ELF-1 (cell line): Measurements from ENCODE around the gene SLC15A5.

Source experiments
- DNase-seq: peaks from one replicate; pipeline ENCODE4 v3.0.0-alpha.2; 2016; ENCODE audit warnings: low read depth, low spot score

SLC15A5 gene

DNA sequence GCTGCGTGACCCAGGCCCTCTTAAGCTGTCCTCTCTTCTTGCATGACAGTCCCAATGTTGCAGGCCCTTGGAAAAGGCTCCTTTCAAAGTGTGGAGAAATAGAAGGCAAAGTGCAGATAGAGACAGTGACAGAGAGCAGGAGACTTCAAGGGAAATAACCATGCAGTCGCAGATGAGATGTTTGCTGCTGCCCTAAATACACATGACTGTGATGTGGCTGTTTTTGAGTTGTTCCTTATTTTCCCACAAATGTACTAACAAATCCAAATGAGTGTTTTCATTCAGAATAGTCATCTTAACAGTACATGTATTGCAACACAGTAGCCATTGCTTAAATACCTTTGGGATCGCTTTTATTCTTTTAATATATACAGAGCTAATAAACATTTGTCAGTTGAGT is 101.6 kb downstream of the SLC15A5 start:
- no peak for DNase-seq

DNA sequence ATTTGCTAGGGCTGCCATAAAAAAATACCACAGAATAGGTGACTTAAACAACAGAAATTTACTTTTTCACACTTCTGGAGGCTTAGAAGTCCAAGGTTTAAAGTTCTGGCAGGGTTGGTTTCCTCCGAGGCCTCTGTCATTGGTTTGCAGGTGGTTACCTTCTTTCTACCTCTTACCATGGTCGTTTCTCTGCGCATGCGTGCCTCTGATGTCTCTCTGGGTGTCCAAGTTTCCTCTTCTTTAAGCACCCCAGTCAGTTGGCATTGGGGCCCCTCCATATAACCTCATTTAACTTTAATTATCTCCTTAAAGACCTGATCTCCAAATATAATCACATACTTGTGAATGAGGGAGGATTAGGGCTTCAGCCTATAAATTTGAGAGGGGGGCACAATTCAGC is 103.2 kb downstream of the SLC15A5 start:
- DNase-seq = no peak

- no peak for DNase-seq
These were observed 106.1 kb downstream of the SLC15A5 start for GRCh38 chr12:16171348-16171747.

- no peak for DNase-seq
These were observed 109.4 kb downstream of the SLC15A5 start for GRCh38 chr12:16168078-16168477.

DNA sequence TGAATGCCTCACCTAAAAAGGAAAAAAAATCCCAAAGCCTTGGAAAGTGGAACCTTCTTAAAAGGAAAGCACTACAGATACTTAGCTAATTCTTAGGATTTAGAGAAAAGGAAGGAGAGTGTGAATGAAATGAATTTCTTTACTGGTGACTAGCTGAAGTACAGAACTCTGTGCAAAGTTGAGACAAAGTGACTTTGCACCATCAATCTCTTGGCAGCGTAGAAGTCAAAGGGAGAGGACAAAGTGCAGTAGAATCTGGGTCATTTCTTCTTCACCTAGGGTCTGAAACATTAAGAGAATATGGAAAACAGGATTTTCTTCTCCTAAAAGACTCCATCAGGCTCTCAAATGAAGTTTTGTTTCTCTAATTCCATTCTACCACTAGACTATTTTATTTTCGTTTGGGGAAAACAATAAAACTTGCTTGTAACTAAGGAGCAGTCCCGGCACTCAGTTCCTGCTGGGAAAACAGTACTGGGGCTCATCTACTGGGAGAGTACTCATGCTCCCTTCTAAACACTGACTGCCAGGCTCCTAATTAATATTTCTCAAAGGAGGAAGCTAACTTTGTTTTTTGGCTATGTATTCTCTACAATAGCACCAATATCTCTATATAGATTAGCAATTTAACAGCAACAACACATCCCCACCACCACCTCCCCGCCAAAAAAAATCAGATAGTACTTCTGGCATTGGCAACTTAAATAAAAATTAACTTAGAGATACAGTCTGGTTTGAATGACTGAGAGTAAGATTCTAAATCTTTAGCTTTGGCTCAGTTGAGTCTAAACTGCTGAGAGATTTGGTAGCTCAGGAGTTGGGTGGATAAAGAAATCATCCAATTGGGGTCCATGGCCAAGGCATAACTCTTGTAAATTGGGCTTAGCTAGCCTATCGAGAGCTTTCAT is 110.7 kb downstream of the SLC15A5 start:
- DNase-seq = no peak

- DNase-seq = peak; percentile 13
These were observed 112.0 kb downstream of the SLC15A5 start for GRCh38 chr12:16165506-16165905.

DNA sequence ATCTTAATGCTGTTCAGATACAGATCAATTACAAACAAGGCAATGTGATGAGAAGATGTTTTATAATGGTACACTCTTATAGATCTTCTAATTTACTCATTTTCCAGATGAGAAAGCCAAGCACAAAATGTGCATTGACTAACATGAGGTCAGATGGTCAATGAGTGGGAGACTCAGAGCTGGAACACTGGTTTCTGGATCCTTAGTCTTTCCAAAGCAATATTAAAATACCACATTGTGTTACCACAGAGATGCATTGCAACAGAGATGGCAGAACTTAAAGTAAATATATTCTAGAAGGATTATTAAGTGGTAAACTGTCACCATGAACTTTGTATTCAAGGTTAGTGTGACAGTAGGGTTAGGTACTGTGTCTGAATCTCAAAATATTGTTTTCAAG is 113.6 kb downstream of the SLC15A5 start:
- DNase-seq = no peak

DNA sequence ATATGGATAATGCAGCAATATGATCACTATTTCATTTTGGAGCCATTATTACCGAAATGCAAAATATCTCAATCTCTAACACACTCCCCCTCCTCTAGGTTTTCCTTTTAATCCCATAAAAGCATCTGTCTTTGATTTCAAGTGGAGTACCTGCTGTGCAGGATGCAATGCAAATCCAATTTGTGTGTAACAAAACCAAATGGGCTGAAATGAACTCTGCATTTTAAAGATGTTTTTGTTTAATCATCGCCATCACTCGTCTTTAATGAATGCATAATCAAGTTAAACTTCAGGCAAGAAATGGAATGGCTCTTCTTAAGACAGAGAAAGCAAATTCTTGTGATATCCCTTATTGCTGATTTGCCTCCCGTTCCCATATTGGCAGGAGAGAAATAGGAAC is 114.3 kb downstream of the SLC15A5 start:
- DNase-seq = no peak

GRCh38 chr12:16159571-16159970 is 117.9 kb downstream of the SLC15A5 start:
- DNase-seq = no peak

DNA sequence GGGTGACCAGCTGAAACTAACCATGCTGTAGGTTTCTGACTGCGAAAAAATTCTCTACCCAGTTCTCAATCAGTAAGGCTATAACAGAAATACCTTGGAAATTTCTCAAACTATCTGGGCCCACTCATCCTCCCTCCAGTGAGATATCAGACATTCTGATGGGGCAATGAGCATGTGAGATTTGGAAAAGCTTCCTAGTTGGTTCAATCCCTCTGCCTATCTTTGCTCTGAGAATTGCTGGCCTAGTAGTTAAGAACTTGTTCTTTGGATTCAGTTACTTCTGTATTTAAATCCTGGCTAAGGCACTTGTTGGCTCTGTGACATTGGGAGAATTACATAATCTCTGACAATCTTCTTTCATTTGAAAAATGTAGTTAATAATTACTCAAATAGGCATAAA is 119.4 kb downstream of the SLC15A5 start:
- DNase-seq = no peak

DNA sequence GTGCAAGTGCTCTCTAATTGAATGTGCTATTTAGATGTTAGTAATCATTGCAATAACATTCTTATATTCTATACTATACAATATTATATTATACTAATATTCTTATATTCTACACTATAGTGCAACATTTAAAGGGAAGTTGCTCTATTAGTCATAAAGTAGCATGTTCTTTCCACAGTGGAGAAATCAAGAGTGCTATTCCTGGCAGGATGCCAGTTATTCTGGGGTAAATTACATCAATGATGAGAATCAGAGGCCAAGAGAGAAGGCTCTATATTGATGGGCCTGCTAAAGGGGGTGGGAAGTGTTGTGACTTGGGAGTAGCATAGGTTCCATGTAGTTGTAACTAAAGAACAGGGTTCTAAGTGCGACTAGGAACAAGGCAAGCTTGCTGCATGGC is 121.5 kb downstream of the SLC15A5 start:
- DNase-seq = no peak

DNA sequence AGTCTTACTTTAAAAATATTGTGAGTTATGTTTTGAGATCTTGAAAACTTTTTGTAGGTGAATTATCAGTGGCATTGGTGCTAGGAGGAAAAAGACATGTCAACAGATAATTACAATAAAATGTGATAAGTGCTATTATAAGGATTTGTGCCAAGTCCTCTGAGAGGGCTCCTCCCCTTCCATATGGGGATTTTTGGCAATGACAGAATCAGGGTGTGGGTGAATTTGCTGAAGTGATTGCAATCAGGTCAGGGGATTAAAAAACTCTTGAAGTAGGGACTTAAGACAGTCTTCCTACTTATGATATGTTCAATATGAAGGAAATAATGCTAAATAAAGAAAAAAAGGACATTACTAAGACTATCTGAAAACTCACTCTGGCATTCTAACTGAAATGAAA is 122.5 kb downstream of the SLC15A5 start:
- no peak for DNase-seq

DNA sequence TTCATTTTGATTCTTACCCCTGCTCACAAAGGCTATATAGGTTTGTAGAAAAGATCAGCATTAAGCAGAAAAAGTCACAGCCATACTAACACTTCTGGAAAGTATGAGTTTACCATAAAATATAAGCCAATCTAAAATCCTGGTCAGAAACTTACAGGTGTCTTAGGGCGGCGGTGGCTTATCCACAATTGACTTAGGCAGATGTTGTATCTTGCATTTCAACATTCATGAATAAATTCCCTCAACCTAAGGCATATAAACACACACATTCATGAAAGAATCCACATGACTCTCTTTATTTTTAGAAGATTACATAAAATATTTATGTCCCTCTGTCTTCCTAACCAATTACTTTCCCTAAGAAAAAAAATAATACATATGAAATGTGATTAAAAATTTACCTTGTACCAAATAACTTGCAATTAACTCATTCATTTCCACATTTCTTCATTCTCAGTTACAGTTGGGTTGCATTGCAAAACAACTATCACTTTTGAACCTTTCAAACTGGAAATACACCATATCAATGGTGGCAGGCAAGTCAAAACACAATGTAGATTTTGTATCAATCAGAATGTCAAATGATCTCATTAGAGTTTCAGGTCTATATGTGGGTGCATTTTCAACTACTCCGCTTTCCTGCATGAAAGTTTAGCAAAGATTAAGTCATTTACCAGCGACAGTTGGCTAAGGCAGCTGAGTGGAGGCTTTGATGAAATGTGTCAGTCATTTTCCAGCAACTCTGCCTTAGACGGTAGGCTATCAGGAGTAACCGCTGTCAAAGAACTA is 124.4 kb downstream of the SLC15A5 start:
- no peak for DNase-seq

DNA sequence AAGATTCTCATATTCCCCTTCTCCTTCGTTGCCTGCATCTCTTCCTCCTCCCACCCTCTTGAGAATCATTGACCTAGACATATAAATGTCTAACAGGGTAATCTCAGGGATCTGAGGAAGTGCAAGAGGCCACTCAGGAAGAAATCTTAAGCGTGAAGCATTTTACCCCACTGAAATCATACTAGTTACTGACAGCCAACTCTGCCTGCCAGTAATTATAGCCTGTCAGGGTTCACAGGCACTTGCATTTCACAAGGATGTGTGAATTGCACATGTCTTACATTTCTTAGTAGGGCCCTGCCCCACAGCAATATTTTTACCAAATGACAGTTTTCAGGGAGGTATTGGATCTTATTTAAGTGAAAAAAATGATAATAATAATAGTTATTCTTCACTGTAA is 127.2 kb downstream of the SLC15A5 start:
- no peak for DNase-seq

DNA sequence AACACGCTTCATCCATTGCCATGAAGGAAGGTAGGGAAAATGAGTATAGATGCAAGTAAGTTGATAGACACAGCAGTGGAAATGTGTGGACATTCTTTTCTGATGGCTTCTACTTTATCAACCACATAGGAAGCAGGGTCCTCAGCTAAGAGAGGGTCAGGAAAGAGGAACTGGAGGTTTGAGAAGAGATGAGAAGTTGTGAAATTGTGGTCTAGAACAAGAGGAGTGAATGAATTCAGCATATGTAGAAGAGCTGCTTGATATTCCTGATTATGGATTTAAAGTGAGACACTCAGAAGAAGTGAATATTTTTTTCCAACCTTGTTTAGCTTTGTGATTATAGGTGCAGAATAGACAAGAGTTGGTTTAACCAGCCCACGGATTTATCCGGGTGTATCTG is 128.5 kb downstream of the SLC15A5 start:
- DNase-seq = no peak
